Left ventricle myocardium inferior (tissue), 1 donor: ENCODE measurements around the gene ACSS3. TPM values are rescaled to one million over a fixed set of nuclear protein-coding genes. Genes with fewer than 3 reads are reported as not detected.
"Not testable (repeated sequence)": the region's sequence is repeated elsewhere in the genome, so short reads cannot be mapped to it uniquely, and the experiment has no call there.

Experiments used
- DNase-seq: peaks from one replicate; pipeline ENCODE4 v3.0.0-alpha.2; 2020
- H3K27ac ChIP-seq: fragments of 200-600 bp; replicated peaks from 2 replicates; pipeline ENCODE4 v1.8.0; 2021
- H3K27me3 ChIP-seq: fragments of 200-600 bp; 2 replicates; pipeline ENCODE4 v1.8.0; 2021; ENCODE audit warnings: low read depth
- H3K36me3 ChIP-seq: fragments of 200-600 bp; 2 replicates; pipeline ENCODE4 v1.8.0; 2021
- H3K4me1 ChIP-seq: fragments of 200-600 bp; 2 replicates; pipeline ENCODE4 v1.8.0; 2021
- H3K4me3 ChIP-seq: fragments of 200-600 bp; 2 replicates; pipeline ENCODE4 v1.8.0; 2021; ENCODE audit warnings: mild to moderate bottlenecking, moderate library complexity
- H3K9me3 ChIP-seq: fragments of 200-600 bp; replicated peaks from 2 replicates; pipeline ENCODE4 v1.8.0; 2021
- intact Hi-C: fragments of 100-400 bp; cut with micrococcal nuclease; formaldehyde crosslinking; loops from one replicate; pipeline ENCODE4 v1.11.0; 2022
- long read RNA-seq: library from polyadenylated mRNA; unstranded; transcript quantifications from one replicate; pipeline ENCODE4 v2.0.0, GENCODE V29; 2021
- total RNA-seq: library from RNA; stranded (reverse); fragmentation: NEBNext Ultra II Directional; extraction: Animal tissue kit (Norgen Biotek cat#: 25700); gene quantifications from one replicate; pipeline ENCODE4 v1.2.1, GENCODE V29; 2021
- TF ChIP-seq, protein P1 (sequence below): fragments of 200-600 bp; IDR thresholded peaks from 2 replicates; pipeline ENCODE4 v1.8.0; 2021; ENCODE audit warnings: antibody characterized with exemption, mild to moderate bottlenecking, borderline replicate concordance
- donor health status: DM: no; HTN: yes; CAD: no; lungs with severe emphysema.

The ACSS3 gene, protein sequence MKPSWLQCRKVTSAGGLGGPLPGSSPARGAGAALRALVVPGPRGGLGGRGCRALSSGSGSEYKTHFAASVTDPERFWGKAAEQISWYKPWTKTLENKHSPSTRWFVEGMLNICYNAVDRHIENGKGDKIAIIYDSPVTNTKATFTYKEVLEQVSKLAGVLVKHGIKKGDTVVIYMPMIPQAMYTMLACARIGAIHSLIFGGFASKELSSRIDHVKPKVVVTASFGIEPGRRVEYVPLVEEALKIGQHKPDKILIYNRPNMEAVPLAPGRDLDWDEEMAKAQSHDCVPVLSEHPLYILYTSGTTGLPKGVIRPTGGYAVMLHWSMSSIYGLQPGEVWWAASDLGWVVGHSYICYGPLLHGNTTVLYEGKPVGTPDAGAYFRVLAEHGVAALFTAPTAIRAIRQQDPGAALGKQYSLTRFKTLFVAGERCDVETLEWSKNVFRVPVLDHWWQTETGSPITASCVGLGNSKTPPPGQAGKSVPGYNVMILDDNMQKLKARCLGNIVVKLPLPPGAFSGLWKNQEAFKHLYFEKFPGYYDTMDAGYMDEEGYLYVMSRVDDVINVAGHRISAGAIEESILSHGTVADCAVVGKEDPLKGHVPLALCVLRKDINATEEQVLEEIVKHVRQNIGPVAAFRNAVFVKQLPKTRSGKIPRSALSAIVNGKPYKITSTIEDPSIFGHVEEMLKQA
- total RNA-seq = 24.5 TPM
- long read RNA-seq, full-length matches to known transcripts = 30 of 39 reads
- long read RNA-seq, partial matches to known transcripts = 6 of 39 reads
- long read RNA-seq, other reads (novel, unspliced or antisense) = 3 of 39 reads

DNA sequence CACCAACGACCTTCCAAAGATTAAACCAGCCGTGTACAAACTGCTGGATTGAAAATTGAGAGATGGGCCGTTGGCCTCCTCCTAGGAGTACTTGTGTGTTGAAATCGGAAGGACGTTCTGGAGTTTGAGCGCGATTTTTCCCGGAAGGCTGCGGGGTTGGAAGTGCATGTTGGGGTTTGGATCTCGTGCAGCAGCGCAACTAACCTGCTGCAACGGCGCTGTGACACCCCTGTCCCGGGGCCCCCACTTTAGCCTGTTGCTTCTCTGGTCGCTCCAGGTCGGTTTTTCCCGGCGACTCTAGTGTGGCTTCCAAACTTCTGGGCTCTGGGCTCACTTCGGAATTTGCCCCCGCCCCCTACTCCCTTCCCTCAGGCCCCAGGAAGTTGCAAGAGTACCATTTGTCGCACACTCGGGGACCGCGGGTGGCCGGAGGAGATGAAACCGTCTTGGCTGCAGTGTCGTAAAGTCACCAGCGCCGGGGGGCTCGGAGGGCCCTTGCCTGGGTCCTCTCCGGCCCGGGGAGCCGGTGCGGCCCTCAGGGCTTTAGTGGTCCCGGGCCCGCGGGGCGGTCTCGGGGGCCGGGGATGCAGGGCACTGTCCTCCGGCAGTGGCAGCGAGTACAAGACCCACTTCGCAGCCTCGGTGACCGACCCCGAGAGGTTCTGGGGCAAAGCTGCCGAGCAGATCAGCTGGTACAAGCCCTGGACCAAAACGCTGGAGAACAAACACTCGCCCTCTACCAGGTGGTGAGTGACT lies at the start of gene ACSS3:
Gene ACSS3, plus strand, starts transcription at position 394 of the 756 bp plus-strand sequence. Its CDS starts 42 bp downstream, at position 436.
- intact Hi-C loops = no loop called here
- DNase-seq = peak; percentile 75
- Histone ChIP-seq H3K4me1 (peaks cover 47% of the 10 kb centered on the region), H3K9me3 (no peaks in the 10 kb centered on the region), H3K4me3 (peak within 1 kb of the TSS; percentile 83), H3K27ac (peak within 1 kb of the TSS; percentile 94), H3K36me3 (no peaks in the 10 kb centered on the region), H3K27me3 (no peaks in the 10 kb centered on the region)
- TF ChIP-seq, protein P1, sequence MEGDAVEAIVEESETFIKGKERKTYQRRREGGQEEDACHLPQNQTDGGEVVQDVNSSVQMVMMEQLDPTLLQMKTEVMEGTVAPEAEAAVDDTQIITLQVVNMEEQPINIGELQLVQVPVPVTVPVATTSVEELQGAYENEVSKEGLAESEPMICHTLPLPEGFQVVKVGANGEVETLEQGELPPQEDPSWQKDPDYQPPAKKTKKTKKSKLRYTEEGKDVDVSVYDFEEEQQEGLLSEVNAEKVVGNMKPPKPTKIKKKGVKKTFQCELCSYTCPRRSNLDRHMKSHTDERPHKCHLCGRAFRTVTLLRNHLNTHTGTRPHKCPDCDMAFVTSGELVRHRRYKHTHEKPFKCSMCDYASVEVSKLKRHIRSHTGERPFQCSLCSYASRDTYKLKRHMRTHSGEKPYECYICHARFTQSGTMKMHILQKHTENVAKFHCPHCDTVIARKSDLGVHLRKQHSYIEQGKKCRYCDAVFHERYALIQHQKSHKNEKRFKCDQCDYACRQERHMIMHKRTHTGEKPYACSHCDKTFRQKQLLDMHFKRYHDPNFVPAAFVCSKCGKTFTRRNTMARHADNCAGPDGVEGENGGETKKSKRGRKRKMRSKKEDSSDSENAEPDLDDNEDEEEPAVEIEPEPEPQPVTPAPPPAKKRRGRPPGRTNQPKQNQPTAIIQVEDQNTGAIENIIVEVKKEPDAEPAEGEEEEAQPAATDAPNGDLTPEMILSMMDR = no peak

DNA sequence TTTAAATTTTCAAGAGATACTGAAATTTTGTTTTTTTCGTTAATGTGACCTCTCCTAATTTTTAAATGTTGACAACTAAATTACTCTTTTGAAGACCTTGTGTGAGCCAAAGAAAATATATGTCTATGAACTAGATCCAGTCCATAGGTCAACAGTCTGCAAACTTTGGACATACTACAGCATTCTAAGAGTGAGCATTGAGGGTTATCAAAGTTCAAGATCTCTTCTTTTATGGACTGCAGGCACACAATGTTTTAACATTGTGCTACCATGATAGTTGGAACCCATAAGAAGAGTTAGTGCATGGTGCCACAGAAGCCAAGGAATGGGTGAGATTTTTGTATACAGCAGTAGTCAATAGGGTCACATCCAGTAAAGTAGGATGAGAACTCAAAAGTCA lies 43.0 kb upstream of the ACSS3 start:
- Histone ChIP-seq H3K27me3 (no peaks in the 10 kb centered on the region), H3K4me1 (no peaks in the 10 kb centered on the region), H3K36me3 (no peaks in the 10 kb centered on the region), H3K4me3 (no peak overlapping the region), H3K27ac (no peak overlapping the region), H3K9me3 (peaks cover 13% of the 10 kb centered on the region)
- intact Hi-C loops = no loop called here
- DNase-seq = no peak
- TF ChIP-seq, protein P1 = no peak

DNA sequence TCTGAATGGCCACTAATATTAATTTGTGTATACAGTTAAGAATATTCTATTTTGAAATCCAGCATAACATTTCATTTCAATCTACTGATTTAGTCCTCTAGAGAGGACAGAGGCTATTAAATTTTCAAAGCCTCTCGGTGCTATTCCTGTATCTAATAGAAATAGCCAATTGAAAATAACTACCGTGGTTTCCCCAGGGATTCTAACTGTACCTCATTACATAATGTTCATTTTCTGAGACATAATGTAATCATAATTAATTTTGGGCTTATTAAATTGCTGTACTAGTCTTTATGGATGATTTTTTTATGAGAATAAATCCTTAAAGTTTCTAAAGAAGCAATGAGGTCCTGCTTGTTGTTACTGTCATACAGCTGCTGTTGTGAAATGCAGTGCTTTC lies 38.6 kb upstream of the ACSS3 start:
- no peak for DNase-seq
- Histone ChIP-seq H3K27me3 (no peaks in the 10 kb centered on the region), H3K27ac (no peak overlapping the region), H3K4me3 (no peak overlapping the region), H3K4me1 (no peaks in the 10 kb centered on the region), H3K9me3 (no peaks in the 10 kb centered on the region), H3K36me3 (no peaks in the 10 kb centered on the region)
- intact Hi-C loops = no loop called here
- TF ChIP-seq, protein P1 = no peak

DNA sequence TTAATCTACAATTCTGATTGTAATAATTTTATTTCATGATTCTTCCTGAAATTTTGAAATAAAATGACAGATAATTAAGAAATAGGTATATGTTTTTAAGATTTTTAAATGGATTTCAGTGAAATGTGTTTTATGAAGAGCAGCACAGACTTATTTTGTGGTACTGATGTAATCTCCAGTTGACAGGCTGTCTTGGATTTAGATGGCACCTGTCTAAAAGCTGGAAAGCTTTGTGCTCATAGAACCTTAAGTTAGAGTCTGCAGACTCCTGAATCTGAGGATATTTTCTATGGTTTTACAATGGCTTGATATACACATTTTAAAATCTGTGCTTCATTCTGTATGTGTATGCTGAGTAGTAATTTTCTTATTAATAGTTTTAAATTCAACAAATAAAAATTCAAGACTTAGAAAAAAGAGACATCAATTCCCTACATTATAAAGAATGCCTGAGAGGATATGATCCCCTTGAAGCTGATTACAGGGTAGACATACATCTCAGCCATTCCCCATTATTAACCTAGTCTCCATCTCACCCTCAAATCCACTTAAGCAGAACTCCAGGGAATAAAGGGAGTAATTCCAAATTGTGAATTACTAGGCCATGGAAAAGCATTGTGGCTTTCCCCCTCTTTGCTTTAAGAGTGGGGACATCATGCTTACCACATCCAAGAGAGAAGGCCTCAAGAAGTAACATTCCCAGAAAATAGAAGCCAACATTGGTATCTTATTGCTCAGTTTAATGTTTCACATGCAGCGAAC lies 33.7 kb upstream of the ACSS3 start:
- no peak overlapping the region for H3K27ac ChIP-seq
- H3K9me3 ChIP-seq = peaks cover 3% of the 10 kb centered on the region
- H3K36me3 ChIP-seq = no peaks in the 10 kb centered on the region
- H3K4me1 ChIP-seq = no peaks in the 10 kb centered on the region
- no peaks in the 10 kb centered on the region for H3K27me3 ChIP-seq
- TF ChIP-seq, protein P1 = no peak
- no peak overlapping the region for H3K4me3 ChIP-seq
- intact Hi-C loops = no loop called here
- DNase-seq = no peak

DNA sequence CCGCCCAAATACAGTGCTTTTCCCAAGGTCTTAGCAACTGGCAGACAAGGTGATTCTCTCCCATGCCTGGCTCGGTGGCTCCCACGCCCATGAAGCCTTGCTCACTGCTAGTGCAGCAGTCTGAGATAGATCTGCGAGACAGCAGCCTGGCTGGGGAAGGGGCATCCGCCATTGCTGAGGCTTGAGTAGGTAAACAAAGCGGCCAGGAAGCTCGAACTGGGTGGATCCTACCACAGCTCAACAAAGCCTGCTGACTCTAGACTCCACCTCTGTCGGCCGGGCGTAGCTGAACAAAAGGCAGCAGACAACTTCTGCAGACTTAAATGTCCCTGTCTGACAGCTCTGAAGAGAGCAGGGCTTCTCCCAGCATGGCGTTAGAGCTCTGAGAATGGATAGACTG lies 12.9 kb upstream of the ACSS3 start:
- H3K27me3 ChIP-seq, intact Hi-C loops, H3K36me3 ChIP-seq, H3K27ac ChIP-seq, DNase-seq, H3K4me1 ChIP-seq, H3K4me3 ChIP-seq: not testable (repeated sequence)
- H3K9me3 ChIP-seq = peaks cover 17% of the 10 kb centered on the region
